GM23338 (cell line): Measurements from ENCODE around the gene ZNF804B.

Experiments
- EZH2 ChIP-seq: fragments of 200-600 bp; sonication (generic); IDR thresholded peaks from one replicate; pipeline ENCODE4 v1.8.0; 2017; ENCODE audit warnings: antibody characterized with exemption, mild to moderate bottlenecking, low read depth; ENCODE audit not compliant: unreplicated experiment
- JUNB ChIP-seq: IDR thresholded peaks from one replicate; pipeline ENCODE4 v1.6.1; 2016; ENCODE audit warnings: antibody characterized with exemption; ENCODE audit not compliant: unreplicated experiment
- TF ChIP-seq, protein P1 (sequence below), 2 experiments: fragments of 200-600 bp in 1 of 2; sonication (generic) in 1 of 2; conservative IDR thresholded peaks; 2 replicates each; pipeline versions ENCODE4 v1.5.1 to v1.6.1; 2016 to 2017; ENCODE audit warnings: antibody characterized with exemption in 2 of 2, low read depth in 2 of 2, mild to moderate bottlenecking in 2 of 2, moderate library complexity in 1 of 2
- TF ChIP-seq, protein P2 (sequence below): IDR thresholded peaks from one replicate; pipeline ENCODE4 v1.6.1; 2018; ENCODE audit warnings: antibody characterized with exemption; ENCODE audit not compliant: unreplicated experiment

DNA sequence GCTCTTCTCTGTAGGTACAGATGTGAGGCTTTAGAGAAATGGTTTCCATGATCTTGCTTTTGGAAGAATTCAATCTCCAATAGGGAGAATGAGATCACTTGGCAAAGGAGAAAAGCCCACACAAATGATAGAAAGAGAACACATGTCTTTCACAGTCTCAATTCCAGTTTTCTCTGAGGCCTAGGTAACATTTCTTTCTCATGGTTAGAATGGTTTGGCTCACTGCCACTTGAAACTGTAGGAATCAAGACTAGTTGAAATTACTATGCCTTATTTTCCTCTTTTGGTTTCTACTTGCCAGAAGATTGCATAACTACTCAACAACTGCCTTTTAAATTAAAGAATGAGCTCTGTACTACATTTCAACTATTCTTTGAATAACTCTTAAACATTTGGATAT lies 312.6 kb downstream of the ZNF804B start:
- TF ChIP-seq, protein P1, sequence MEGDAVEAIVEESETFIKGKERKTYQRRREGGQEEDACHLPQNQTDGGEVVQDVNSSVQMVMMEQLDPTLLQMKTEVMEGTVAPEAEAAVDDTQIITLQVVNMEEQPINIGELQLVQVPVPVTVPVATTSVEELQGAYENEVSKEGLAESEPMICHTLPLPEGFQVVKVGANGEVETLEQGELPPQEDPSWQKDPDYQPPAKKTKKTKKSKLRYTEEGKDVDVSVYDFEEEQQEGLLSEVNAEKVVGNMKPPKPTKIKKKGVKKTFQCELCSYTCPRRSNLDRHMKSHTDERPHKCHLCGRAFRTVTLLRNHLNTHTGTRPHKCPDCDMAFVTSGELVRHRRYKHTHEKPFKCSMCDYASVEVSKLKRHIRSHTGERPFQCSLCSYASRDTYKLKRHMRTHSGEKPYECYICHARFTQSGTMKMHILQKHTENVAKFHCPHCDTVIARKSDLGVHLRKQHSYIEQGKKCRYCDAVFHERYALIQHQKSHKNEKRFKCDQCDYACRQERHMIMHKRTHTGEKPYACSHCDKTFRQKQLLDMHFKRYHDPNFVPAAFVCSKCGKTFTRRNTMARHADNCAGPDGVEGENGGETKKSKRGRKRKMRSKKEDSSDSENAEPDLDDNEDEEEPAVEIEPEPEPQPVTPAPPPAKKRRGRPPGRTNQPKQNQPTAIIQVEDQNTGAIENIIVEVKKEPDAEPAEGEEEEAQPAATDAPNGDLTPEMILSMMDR (conservative IDR thresholded peaks at IDR 0.05; ENCODE audit: low read depth in 2 of 2): no peak
- TF ChIP-seq JUNB: no peak
- TF ChIP-seq EZH2: no peak
- TF ChIP-seq, protein P2, sequence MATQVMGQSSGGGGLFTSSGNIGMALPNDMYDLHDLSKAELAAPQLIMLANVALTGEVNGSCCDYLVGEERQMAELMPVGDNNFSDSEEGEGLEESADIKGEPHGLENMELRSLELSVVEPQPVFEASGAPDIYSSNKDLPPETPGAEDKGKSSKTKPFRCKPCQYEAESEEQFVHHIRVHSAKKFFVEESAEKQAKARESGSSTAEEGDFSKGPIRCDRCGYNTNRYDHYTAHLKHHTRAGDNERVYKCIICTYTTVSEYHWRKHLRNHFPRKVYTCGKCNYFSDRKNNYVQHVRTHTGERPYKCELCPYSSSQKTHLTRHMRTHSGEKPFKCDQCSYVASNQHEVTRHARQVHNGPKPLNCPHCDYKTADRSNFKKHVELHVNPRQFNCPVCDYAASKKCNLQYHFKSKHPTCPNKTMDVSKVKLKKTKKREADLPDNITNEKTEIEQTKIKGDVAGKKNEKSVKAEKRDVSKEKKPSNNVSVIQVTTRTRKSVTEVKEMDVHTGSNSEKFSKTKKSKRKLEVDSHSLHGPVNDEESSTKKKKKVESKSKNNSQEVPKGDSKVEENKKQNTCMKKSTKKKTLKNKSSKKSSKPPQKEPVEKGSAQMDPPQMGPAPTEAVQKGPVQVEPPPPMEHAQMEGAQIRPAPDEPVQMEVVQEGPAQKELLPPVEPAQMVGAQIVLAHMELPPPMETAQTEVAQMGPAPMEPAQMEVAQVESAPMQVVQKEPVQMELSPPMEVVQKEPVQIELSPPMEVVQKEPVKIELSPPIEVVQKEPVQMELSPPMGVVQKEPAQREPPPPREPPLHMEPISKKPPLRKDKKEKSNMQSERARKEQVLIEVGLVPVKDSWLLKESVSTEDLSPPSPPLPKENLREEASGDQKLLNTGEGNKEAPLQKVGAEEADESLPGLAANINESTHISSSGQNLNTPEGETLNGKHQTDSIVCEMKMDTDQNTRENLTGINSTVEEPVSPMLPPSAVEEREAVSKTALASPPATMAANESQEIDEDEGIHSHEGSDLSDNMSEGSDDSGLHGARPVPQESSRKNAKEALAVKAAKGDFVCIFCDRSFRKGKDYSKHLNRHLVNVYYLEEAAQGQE: no peak
